Sigmoid colon (tissue), 7 donors: Measurements from ENCODE around the gene P2RX3. TPM values are rescaled to one million over a fixed set of nuclear protein-coding genes. Genes with fewer than 3 reads are reported as not detected.

Source experiments
- DNase-seq: peaks from one replicate; pipeline ENCODE4 v3.0.0-alpha.2; 2019
- H3K27ac ChIP-seq, 4 donors: fragments of 200-600 bp; sonication (generic); one replicate each; pipeline ENCODE4 v1.5.1; 2016 to 2019; ENCODE audit warnings: mild to moderate bottlenecking in 1 of 4
- H3K27me3 ChIP-seq, 3 donors: fragments of 200-600 bp; sonication (generic); one replicate each; pipeline ENCODE4 v1.5.1; 2019; ENCODE audit warnings: mild to moderate bottlenecking in 1 of 3
- H3K36me3 ChIP-seq, 4 donors: fragments of 200-600 bp; sonication (generic); one replicate each; pipeline ENCODE4 v1.5.1; 2016 to 2019
- H3K4me1 ChIP-seq, 4 donors: fragments of 200-600 bp; sonication (generic); one replicate each; pipeline ENCODE4 v1.5.1; 2017 to 2019
- H3K4me3 ChIP-seq, 4 donors: fragments of 200-600 bp; sonication (generic); one replicate each; pipeline ENCODE4 v1.5.1; 2017 to 2019; ENCODE audit warnings: mild to moderate bottlenecking in 2 of 4, moderate library complexity in 1 of 4
- H3K9me3 ChIP-seq, 4 donors: fragments of 200-600 bp in 3 of 4; sonication (generic) in 3 of 4; one replicate each; pipeline versions ENCODE4 v1.5.1 to v1.6.1; 2013 to 2019
- CTCF ChIP-seq, 4 experiments: fragments of 450-650 bp in 3 of 4; fragments of 200-600 bp in 1 of 4; IDR thresholded peaks; one replicate each; pipeline ENCODE4 v1.5.1; 2016 to 2019; ENCODE audit warnings: antibody characterized with exemption in 4 of 4, mild to moderate bottlenecking in 3 of 4, moderate library complexity in 2 of 4
- EP300 ChIP-seq, 4 donors: sonication (generic); formaldehyde crosslinking; IDR thresholded peaks; one replicate each; pipeline ENCODE4 v1.6.1; 2017; ENCODE audit warnings: antibody characterized with exemption in 4 of 4
- POLR2A ChIP-seq, 2 donors: fragments of 450-650 bp; IDR thresholded peaks; one replicate each; pipeline ENCODE4 v1.6.1; 2016; ENCODE audit warnings: antibody characterized with exemption in 2 of 2, mild to moderate bottlenecking in 2 of 2, moderate library complexity in 2 of 2
- POLR2AphosphoS5 ChIP-seq, 4 donors: sonication (generic); formaldehyde crosslinking; IDR thresholded peaks; one replicate each; pipeline ENCODE4 v1.6.1; 2017; ENCODE audit warnings: antibody characterized with exemption in 4 of 4
- WGBS, 2 donors: extraction: QIAGEN DNeasy Blood & Tissue Kit; methylation state at CpG; one replicate each; pipeline ENCODE4 v1.1.7; 2013; 5-methylcytosine and 5-hydroxymethylcytosine counted together
- intact Hi-C: fragments of 100-400 bp; cut with DNase I; formaldehyde crosslinking; loops from one replicate; pipeline ENCODE4 v1.15.1; 2023
- polyA plus RNA-seq, 3 donors: library from polyadenylated mRNA; stranded (reverse); fragments of 200-250 nt; gene quantifications; one replicate each; pipeline ENCODE4 v1.2.3, GENCODE V29; 2013
- total RNA-seq, 4 donors: library from RNA; depleted of rRNA; stranded (reverse); fragments of >200 nt; gene quantifications; one replicate each; pipeline ENCODE4 v1.1.0, GENCODE V29; 2016
- donor health status: healthy with polysubstance abuse.
- donor health status: Bipolar disorder and iron deficiency.
- donor health status: healthy.

The P2RX3 gene
- total and polyA plus RNA-seq, 7 donors = 0.07 to 0.36 TPM; not detected in 5

- Histone ChIP-seq H3K27ac (peak overlapping the region in 1 of 4 donors; percentile 37), H3K9me3 (no peaks in the 10 kb centered on the region), H3K4me3 (no peak overlapping the region), H3K36me3 (peaks cover 5 to 50% (median 23%) of the 10 kb centered on the region in 4 donors), H3K4me1 (no peaks in the 10 kb centered on the region), H3K27me3 (no peaks in the 10 kb centered on the region)
- DNase-seq = no peak
- TF ChIP-seq POLR2A (IDR thresholded peaks at IDR 0.05) (no peak), POLR2AphosphoS5 (IDR thresholded peaks at IDR 0.05) (no peak), CTCF (IDR thresholded peaks at IDR 0.05) (no peak), EP300 (IDR thresholded peaks at IDR 0.05) (no peak)
- intact Hi-C loops = no loop called here
- WGBS, 2 donors = 43 to 77% methylated on average over 4 of the region's 4 CpGs
These were observed 68.3 kb downstream of the P2RX3 start for GRCh38 chr11:57406337-57406904.

DNA sequence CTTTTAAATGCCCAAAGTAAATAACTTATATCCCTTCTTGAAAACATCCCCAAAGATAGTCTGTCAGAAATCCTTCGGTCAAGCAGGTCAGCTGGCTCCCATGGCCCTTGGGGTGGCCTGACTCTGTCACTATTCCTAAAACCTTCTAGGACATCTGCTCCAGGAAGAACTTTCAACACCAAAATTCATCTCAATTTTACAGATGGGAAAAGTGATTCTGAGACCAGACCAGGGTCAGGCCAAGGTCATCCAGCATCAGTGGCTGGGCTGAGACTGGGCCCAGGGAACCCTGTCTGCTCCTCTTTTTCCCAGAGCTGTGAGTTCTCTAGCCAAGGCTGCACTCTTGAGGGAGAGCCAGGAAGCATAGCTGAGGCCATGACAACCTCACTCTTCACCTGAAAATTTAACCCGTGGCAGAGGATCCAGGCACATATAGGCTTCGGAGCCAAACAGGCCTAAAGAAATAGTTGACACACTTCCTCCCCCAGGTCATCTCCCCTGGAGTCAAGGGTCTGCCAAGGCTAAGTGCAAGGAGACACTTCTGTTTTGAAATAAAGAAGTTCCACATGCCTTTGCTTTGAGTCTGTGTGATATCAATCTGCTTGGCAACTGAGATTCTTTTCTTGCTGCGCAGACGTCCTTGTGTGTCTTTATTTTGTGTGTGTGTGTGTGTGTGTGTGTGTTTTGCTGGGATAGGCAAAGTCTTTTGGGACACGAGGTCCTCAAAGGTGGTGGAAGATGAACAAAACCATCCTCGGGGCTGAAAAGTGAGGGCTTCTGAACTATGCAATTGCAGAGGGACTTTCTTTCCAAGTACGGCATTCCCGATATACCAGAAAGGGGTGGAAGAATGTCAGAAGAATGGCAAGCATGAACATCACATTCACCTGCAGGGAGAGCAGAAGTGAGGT, 69.1 kb downstream of the P2RX3 start:
- intact Hi-C loops = no loop called here
- Histone ChIP-seq H3K4me3 (no peak overlapping the region), H3K4me1 (no peaks in the 10 kb centered on the region), H3K27me3 (no peaks in the 10 kb centered on the region), H3K9me3 (no peaks in the 10 kb centered on the region), H3K27ac (peak overlapping the region in 2 of 4 donors; percentile 1 to 37), H3K36me3 (peaks cover 5 to 58% (median 23%) of the 10 kb centered on the region in 4 donors)
- WGBS, 2 donors = 87% methylated on average over 9 of the region's 9 CpGs
- no peak for DNase-seq
- TF ChIP-seq CTCF (IDR thresholded peaks at IDR 0.05) (no peak), POLR2AphosphoS5 (IDR thresholded peaks at IDR 0.05) (no peak), POLR2A (IDR thresholded peaks at IDR 0.05) (no peak), EP300 (IDR thresholded peaks at IDR 0.05) (no peak)

DNA sequence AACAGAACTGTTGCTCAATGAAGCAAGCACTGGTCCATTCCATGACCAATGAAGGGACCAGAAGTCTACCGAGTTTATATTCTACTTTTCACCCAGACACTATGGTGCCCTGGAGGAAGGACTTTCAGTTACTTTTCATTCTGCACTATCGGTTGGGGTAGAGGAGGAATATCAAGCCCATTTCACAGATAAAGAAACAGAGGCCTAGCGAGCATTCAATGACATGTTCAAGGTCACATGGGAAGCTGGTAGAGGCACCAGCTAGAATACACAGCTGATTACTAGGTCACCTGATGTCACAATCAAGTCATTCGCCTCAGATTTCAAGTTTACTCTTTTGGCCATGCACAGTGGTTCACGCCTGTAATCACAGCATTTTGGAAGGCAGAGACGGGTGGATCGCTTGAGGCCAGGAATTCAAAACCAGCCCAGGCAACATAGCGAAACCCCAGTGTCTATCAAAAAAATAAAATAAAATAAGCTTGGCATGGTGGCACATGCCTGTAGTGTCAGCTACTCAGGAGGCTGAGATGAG, 69.9 kb downstream of the P2RX3 start:
- Histone ChIP-seq H3K36me3 (peaks cover 5 to 63% (median 23%) of the 10 kb centered on the region in 4 donors), H3K4me3 (no peak overlapping the region), H3K4me1 (no peaks in the 10 kb centered on the region), H3K27ac (peak overlapping the region in 1 of 4 donors; percentile 37), H3K9me3 (no peaks in the 10 kb centered on the region), H3K27me3 (no peaks in the 10 kb centered on the region)
- no peak for DNase-seq
- intact Hi-C loops = no loop called here
- WGBS, 2 donors = 94% methylated on average over 8 of the region's 8 CpGs
- TF ChIP-seq POLR2AphosphoS5 (IDR thresholded peaks at IDR 0.05) (no peak), EP300 (IDR thresholded peaks at IDR 0.05) (no peak), CTCF (IDR thresholded peaks at IDR 0.05) (no peak), POLR2A (IDR thresholded peaks at IDR 0.05) (no peak)

- Histone ChIP-seq H3K27me3 (no peaks in the 10 kb centered on the region), H3K4me3 (no peak overlapping the region), H3K4me1 (no peaks in the 10 kb centered on the region), H3K36me3 (peaks cover 5 to 71% (median 25%) of the 10 kb centered on the region in 4 donors), H3K27ac (no peak overlapping the region), H3K9me3 (no peaks in the 10 kb centered on the region)
- intact Hi-C loops = no loop called here
- TF ChIP-seq CTCF (IDR thresholded peaks at IDR 0.05) (no peak), POLR2A (IDR thresholded peaks at IDR 0.05) (no peak), POLR2AphosphoS5 (IDR thresholded peaks at IDR 0.05) (no peak), EP300 (IDR thresholded peaks at IDR 0.05) (no peak)
- DNase-seq = no peak
- WGBS, 2 donors = 66 to 77% methylated on average over 2 of the region's 2 CpGs
These were observed 70.6 kb downstream of the P2RX3 start for GRCh38 chr11:57408771-57409170.
